Transverse colon (tissue), 4 donors: Measurements from ENCODE around the gene PTTG2. TPM values are rescaled to one million over a fixed set of nuclear protein-coding genes. Genes with fewer than 3 reads are reported as not detected.

ENCODE experiments used
- DNase-seq: peaks from one replicate; pipeline ENCODE4 v3.0.0-alpha.2; 2019
- H3K27ac ChIP-seq, 4 donors: fragments of 200-600 bp; sonication (generic); 2 replicates each; pipeline ENCODE4 v1.5.1; 2016 to 2018; ENCODE audit warnings: inconsistent platforms in 4 of 4
- H3K27me3 ChIP-seq: fragments of 200-600 bp; sonication (generic); 2 replicates; pipeline ENCODE4 v1.5.1; 2017; ENCODE audit warnings: inconsistent platforms
- H3K36me3 ChIP-seq, 4 donors: fragments of 200-600 bp; sonication (generic); 2 replicates each; pipeline ENCODE4 v1.5.1; 2017 to 2019; ENCODE audit warnings: inconsistent platforms in 4 of 4
- H3K4me1 ChIP-seq, 4 donors: fragments of 200-600 bp; sonication (generic); 2 replicates each; pipeline ENCODE4 v1.5.1; 2017 to 2020; ENCODE audit warnings: inconsistent platforms in 4 of 4
- H3K4me3 ChIP-seq, 4 donors: fragments of 200-600 bp; sonication (generic); 1 replicate in 1 of 4; 2 replicates in 3 of 4; pipeline versions ENCODE4 v1.5.1 to v1.6.1; 2017 to 2019; ENCODE audit warnings: inconsistent platforms in 4 of 4
- H3K9me3 ChIP-seq, 2 donors: fragments of 200-600 bp; sonication (generic); 2 replicates each; pipeline ENCODE4 v1.5.1; 2017 to 2019; ENCODE audit warnings: inconsistent platforms in 2 of 2
- CTCF ChIP-seq, 5 experiments: fragments of 200-600 bp in 3 of 5; fragments of 450-650 bp in 2 of 5; sonication (generic) in 3 of 5; IDR thresholded peaks; 1 replicate in 2 of 5; 2 replicates in 3 of 5; pipeline ENCODE4 v1.5.1; 2016 to 2017; ENCODE audit warnings: antibody characterized with exemption in 5 of 5, inconsistent platforms in 3 of 5, mild to moderate bottlenecking in 2 of 5, moderate library complexity in 1 of 5
- EP300 ChIP-seq: sonication (generic); formaldehyde crosslinking; IDR thresholded peaks from one replicate; pipeline ENCODE4 v1.6.1; 2017; ENCODE audit warnings: antibody characterized with exemption, low read depth
- POLR2A ChIP-seq: fragments of 450-650 bp; IDR thresholded peaks from one replicate; pipeline ENCODE4 v1.6.1; 2016; ENCODE audit warnings: antibody characterized with exemption, mild to moderate bottlenecking, moderate library complexity
- POLR2AphosphoS5 ChIP-seq, 3 donors: sonication (generic); formaldehyde crosslinking; IDR thresholded peaks; one replicate each; pipeline ENCODE4 v1.6.1; 2016; ENCODE audit warnings: antibody characterized with exemption in 3 of 3
- WGBS, 2 donors: methylation state at CpG; one replicate each; pipeline ENCODE4 v1.1.5; 2018; ENCODE audit warnings: low coverage in 1 of 2; 5-methylcytosine and 5-hydroxymethylcytosine counted together
- in situ Hi-C, 4 donors: fragments of 200-750 bp; cut with MboI; loops; one replicate each; pipeline versions ENCODE4 v1.15.0 to v1.15.1; 2017; ENCODE audit warnings: low sequenced_read_pairs in 3 of 4, low pct_ligation_motif_present in 1 of 4, low pct_unique_long_range_greater_than_20kb in 1 of 4
- intact Hi-C: fragments of 100-400 bp; cut with DNase I; formaldehyde crosslinking; loops from one replicate; pipeline ENCODE4 v1.15.1; 2023; ENCODE audit warnings: low total_unique reads
- total RNA-seq, 4 donors: library from RNA; depleted of rRNA; stranded (reverse); fragments of >200 nt; gene quantifications; one replicate each; pipeline ENCODE4 v1.1.0, GENCODE V29; 2016

The PTTG2 gene
- total RNA-seq, 4 donors from 2014 or later: 2.6 to 3.8 TPM; not detected in 2

GRCh38 chr4:38001927-38002326 is 41.7 kb downstream of the PTTG2 start:
- no peak for DNase-seq
- WGBS, 2 donors: 88 to 93% methylated on average over 2 to 3 of the region's 3 CpGs
- no peak for TF ChIP-seq POLR2AphosphoS5 (IDR thresholded peaks at IDR 0.05)
- TF ChIP-seq POLR2A: no peak
- no peak for TF ChIP-seq CTCF (IDR thresholded peaks at IDR 0.05)
- TF ChIP-seq EP300: no peak
- Histone ChIP-seq H3K4me3 (no peak overlapping the region), H3K36me3 (no peaks in the 10 kb centered on the region), H3K27me3 (no peaks in the 10 kb centered on the region), H3K27ac (no peak overlapping the region), H3K9me3 (no peaks in the 10 kb centered on the region), H3K4me1 (peaks cover 9 to 43% (median 29%) of the 10 kb centered on the region in 4 donors)
- intact Hi-C loops (no loop called here), in situ Hi-C loops (loop anchor here in 1 of 4 donors (25.0 kb wide), 1 partner anchor 115 kb away; the partner anchor contains the start of gene TBC1D1)

DNA sequence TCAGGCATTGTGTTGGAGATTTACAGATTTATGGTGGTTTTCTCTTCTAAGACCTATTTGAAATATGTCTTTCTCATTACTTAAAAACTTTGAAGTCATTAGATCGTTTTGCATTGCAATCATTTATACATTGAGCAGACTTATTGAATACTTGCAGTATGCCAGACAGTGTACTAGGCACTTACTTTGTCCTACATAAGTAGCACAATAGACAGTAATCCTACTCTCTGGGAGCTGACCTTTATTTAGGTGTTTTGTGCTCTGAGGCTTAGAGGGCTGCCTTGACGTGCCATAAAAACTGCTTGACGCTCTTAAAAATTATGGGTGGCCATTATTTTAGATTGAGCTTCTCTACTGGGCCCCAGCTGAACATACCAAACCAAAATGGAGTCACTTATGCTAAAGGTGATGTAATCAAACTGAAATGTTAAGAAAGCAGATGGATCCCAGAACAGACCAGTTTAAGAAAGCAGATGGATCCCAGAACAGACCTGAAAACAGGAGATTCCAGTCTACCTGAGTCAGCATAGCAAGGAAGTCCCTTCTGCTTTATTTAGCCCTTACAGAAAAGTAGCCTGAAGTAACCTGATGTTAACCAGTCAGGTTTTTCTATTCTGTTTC is 42.4 kb downstream of the PTTG2 start:
- no peak for TF ChIP-seq POLR2A
- no peak for TF ChIP-seq CTCF (IDR thresholded peaks at IDR 0.05)
- no peak for TF ChIP-seq EP300
- no peak for TF ChIP-seq POLR2AphosphoS5 (IDR thresholded peaks at IDR 0.05)
- no peak for DNase-seq
- in situ Hi-C loops (loop anchor here in 1 of 4 donors (25.0 kb wide), 1 partner anchor 115 kb away; the partner anchor contains the start of gene TBC1D1), intact Hi-C loops (no loop called here)
- Histone ChIP-seq H3K9me3 (no peaks in the 10 kb centered on the region), H3K36me3 (no peaks in the 10 kb centered on the region), H3K4me3 (no peak overlapping the region), H3K27me3 (no peaks in the 10 kb centered on the region), H3K4me1 (peaks cover 9 to 40% (median 28%) of the 10 kb centered on the region in 4 donors), H3K27ac (peak overlapping the region in 3 of 4 donors; percentile 66 to 73 (median 67))
- 68 to 95% methylated on average over 3 of the region's 3 CpGs for WGBS, 2 donors

DNA sequence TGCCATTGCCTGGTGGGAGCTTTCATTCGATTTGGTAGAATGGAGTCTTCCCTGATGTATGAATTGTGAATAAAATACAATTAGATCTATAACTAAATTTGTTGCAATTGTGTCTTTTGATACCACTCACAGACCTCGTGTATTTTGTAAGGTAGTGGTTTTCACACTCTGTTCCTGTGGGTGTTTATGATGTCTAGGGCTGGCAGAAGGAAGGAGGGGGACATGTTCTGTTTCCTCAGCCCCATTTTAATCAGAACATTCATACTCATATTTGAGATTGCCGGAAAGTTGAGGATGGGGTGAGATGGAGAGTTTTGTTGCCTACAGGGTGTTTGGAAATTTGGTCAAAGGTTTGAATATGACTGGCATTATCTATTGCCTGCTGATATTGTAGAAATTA is 42.9 kb downstream of the PTTG2 start:
- no peaks in the 10 kb centered on the region for H3K36me3 ChIP-seq
- H3K4me3 ChIP-seq: no peak overlapping the region
- no peaks in the 10 kb centered on the region for H3K27me3 ChIP-seq
- no peaks in the 10 kb centered on the region for H3K9me3 ChIP-seq
- in situ Hi-C loops (loop anchor here in 1 of 4 donors (25.0 kb wide), 1 partner anchor 116 kb away; the partner anchor contains the start of gene TBC1D1), intact Hi-C loops (no loop called here)
- WGBS, 2 donors: 74 to 87% methylated on average over 3 of the region's 3 CpGs
- no peak for DNase-seq
- H3K27ac ChIP-seq: peak overlapping the region in 3 of 4 donors; percentile 66 to 73 (median 67)
- TF ChIP-seq POLR2AphosphoS5 (IDR thresholded peaks at IDR 0.05) (no peak), POLR2A (no peak)
- H3K4me1 ChIP-seq: peaks cover 9 to 40% (median 27%) of the 10 kb centered on the region in 4 donors

- Histone ChIP-seq H3K27ac (peak overlapping the region; percentile 23 to 73 (median 66)), H3K36me3 (no peaks in the 10 kb centered on the region), H3K27me3 (no peaks in the 10 kb centered on the region), H3K4me1 (peaks cover 9 to 42% (median 28%) of the 10 kb centered on the region in 4 donors), H3K4me3 (no peak overlapping the region), H3K9me3 (no peaks in the 10 kb centered on the region)
- WGBS, 2 donors: 93% methylated on average over 1 of the region's 1 CpG; no CpG with 5 or more reads in 1 of the 2 donors
- in situ Hi-C loops (loop anchor here in 1 of 4 donors (25.0 kb wide), 1 partner anchor 116 kb away; the partner anchor contains the start of gene TBC1D1), intact Hi-C loops (no loop called here)
- no peak for DNase-seq
- TF ChIP-seq CTCF (IDR thresholded peaks at IDR 0.05): no peak
- no peak for TF ChIP-seq EP300
- TF ChIP-seq POLR2A: no peak
- TF ChIP-seq POLR2AphosphoS5 (IDR thresholded peaks at IDR 0.05): no peak
Measured at GRCh38 chr4:38003628-38004027, 43.4 kb downstream of the PTTG2 start.
